Neural cell (in vitro differentiated cells): Measurements from ENCODE around the gene RAP1GDS1. TPM values are rescaled to one million over a fixed set of nuclear protein-coding genes. Genes with fewer than 3 reads are reported as not detected.

ENCODE experiments used
- H2AFZ ChIP-seq: fragments of 200-600, 300-800 bp; sonication (generic), shearing (Covaris generic); 2 replicates; pipeline ENCODE4 v1.6.0; 2014; ENCODE audit warnings: low read depth, mild to moderate bottlenecking, antibody characterized with exemption, low read length, moderate library complexity
- H3F3A ChIP-seq: fragments of 200-600 bp; shearing (Covaris generic); 2 replicates; pipeline ENCODE4 v1.6.1; 2016; ENCODE audit warnings: mild to moderate bottlenecking, moderate library complexity, mixed read lengths, antibody characterized with exemption, low read length; ENCODE audit not compliant: insufficient read depth, poor library complexity, severe bottlenecking
- H3K27ac ChIP-seq: fragments of 200-600, 300-800 bp; sonication (generic), shearing (Covaris generic); 2 replicates; pipeline ENCODE4 v1.5.1; 2014; ENCODE audit warnings: mild to moderate bottlenecking, low read length, moderate library complexity
- H3K27me3 ChIP-seq: fragments of 300-800, 200-600 bp; sonication (generic), shearing (Covaris generic); 2 replicates; pipeline ENCODE4 v1.6.0; 2014; ENCODE audit warnings: mild to moderate bottlenecking, low read depth, low read length, moderate library complexity; ENCODE audit not compliant: insufficient read depth
- H3K36me3 ChIP-seq: fragments of 300-800, 200-600 bp; sonication (generic), shearing (Covaris generic); 2 replicates; pipeline ENCODE4 v1.5.1; 2014; ENCODE audit warnings: mild to moderate bottlenecking, antibody characterized with exemption, low read length, moderate library complexity; ENCODE audit not compliant: insufficient read depth
- H3K4me2 ChIP-seq: fragments of 300-800, 200-600 bp; sonication (generic), shearing (Covaris generic); 2 replicates; pipeline ENCODE4 v1.6.0; 2014; ENCODE audit warnings: mild to moderate bottlenecking, low read length
- H3K4me3 ChIP-seq: fragments of 300-800, 200-600 bp; sonication (generic), shearing (Covaris generic); 2 replicates; pipeline ENCODE4 v1.5.1; 2014; ENCODE audit warnings: mild to moderate bottlenecking, low read length, moderate library complexity
- H3K79me2 ChIP-seq: fragments of 200-600 bp; shearing (Covaris generic); replicated peaks from 2 replicates; pipeline ENCODE4 v1.6.0; 2014; ENCODE audit warnings: mild to moderate bottlenecking, low read length, moderate library complexity; ENCODE audit not compliant: insufficient read depth
- H3K9ac ChIP-seq: fragments of 300-800, 200-600 bp; sonication (generic), shearing (Covaris generic); 2 replicates; pipeline ENCODE4 v1.6.1; 2016; ENCODE audit warnings: mild to moderate bottlenecking, low read length, mixed read lengths
- H3K9me2 ChIP-seq: fragments of 200-600 bp; shearing (Covaris generic); 2 replicates; pipeline ENCODE4 v1.6.1; 2016; ENCODE audit warnings: mild to moderate bottlenecking, low read length, mixed read lengths; ENCODE audit not compliant: insufficient read depth
- H3K9me3 ChIP-seq: fragments of 200-600, 300-800 bp; sonication (generic), shearing (Covaris generic); 2 replicates; pipeline ENCODE4 v1.6.1; 2016; ENCODE audit warnings: mild to moderate bottlenecking, mixed run types, low read length, moderate library complexity, mixed read lengths
- H4K20me1 ChIP-seq: fragments of 200-600 bp; shearing (Covaris generic); 2 replicates; pipeline ENCODE4 v1.6.1; 2016; ENCODE audit warnings: mild to moderate bottlenecking, mixed run types; ENCODE audit not compliant: insufficient read depth
- EP300 ChIP-seq: fragments of 450-650 bp; conservative IDR thresholded peaks from 2 replicates; pipeline ENCODE4 v1.6.1; 2014; ENCODE audit warnings: antibody characterized with exemption, mild to moderate bottlenecking, moderate library complexity; ENCODE audit not compliant: poor library complexity, severe bottlenecking
- EZH2 ChIP-seq: fragments of 200-600, 300-800 bp; shearing (Covaris generic), sonication (generic); IDR thresholded peaks from 2 replicates; pipeline ENCODE4 v1.6.1; 2014; ENCODE audit warnings: antibody characterized with exemption, low read length, borderline replicate concordance, mild to moderate bottlenecking; ENCODE audit not compliant: insufficient read depth, poor library complexity, severe bottlenecking
- MXI1 ChIP-seq: fragments of 450-650 bp; conservative IDR thresholded peaks from 2 replicates; pipeline ENCODE4 v1.6.1; 2014; ENCODE audit warnings: antibody characterized with exemption, mild to moderate bottlenecking; ENCODE audit not compliant: poor library complexity, severe bottlenecking
- POLR2AphosphoS5 ChIP-seq: IDR thresholded peaks from 2 replicates; pipeline ENCODE4 v1.6.1; 2012
- RAD21 ChIP-seq: fragments of 450-650 bp; conservative IDR thresholded peaks from 2 replicates; pipeline ENCODE4 v1.6.1; 2014; ENCODE audit warnings: antibody characterized with exemption, mild to moderate bottlenecking, moderate library complexity
- REST ChIP-seq: IDR thresholded peaks from 2 replicates; pipeline ENCODE4 v1.6.1; 2012; ENCODE audit warnings: borderline replicate concordance
- SMC3 ChIP-seq: fragments of 450-650 bp; conservative IDR thresholded peaks from 2 replicates; pipeline ENCODE4 v1.6.1; 2014; ENCODE audit warnings: antibody characterized with exemption, mild to moderate bottlenecking, moderate library complexity; ENCODE audit not compliant: poor library complexity
- TAF1 ChIP-seq: IDR thresholded peaks from 2 replicates; pipeline ENCODE4 v1.6.1; 2012; ENCODE audit warnings: low read depth
- polyA plus RNA-seq: library from polyadenylated mRNA; depleted of rRNA; stranded (reverse); fragments of >200 nt; gene quantifications from 2 replicates; pipeline ENCODE4 v1.2.3, GENCODE V29; 2014
- TF ChIP-seq, protein P1 (sequence below): fragments of 450-650 bp; IDR thresholded peaks from 2 replicates; pipeline ENCODE4 v1.5.1; 2014; ENCODE audit warnings: antibody characterized with exemption, mild to moderate bottlenecking, moderate library complexity; ENCODE audit not compliant: poor library complexity, severe bottlenecking

RAP1GDS1 gene
- polyA plus RNA-seq, 1 donor from 2014 or later, result 41.1 TPM

- no peak overlapping the region for H3K27ac ChIP-seq
- no peaks in the 10 kb centered on the region for H4K20me1 ChIP-seq
- no peak overlapping the region for H3K4me3 ChIP-seq
- no peaks in the 10 kb centered on the region for H3K79me2 ChIP-seq
- no peak overlapping the region for H3K9ac ChIP-seq
- H3K9me3 ChIP-seq, result no peaks in the 10 kb centered on the region
- H3K4me2 ChIP-seq, result no peak overlapping the region
- H2AFZ ChIP-seq, result no peak overlapping the region
- H3K9me2 ChIP-seq, result no peaks in the 10 kb centered on the region
- TF ChIP-seq REST, result no peak
- no peaks in the 10 kb centered on the region for H3K27me3 ChIP-seq
- no peaks in the 10 kb centered on the region for H3K36me3 ChIP-seq
- H3F3A ChIP-seq, result no peaks in the 10 kb centered on the region
Observed at GRCh38 chr4:98343626-98344025, 82.4 kb downstream of the RAP1GDS1 start.

DNA sequence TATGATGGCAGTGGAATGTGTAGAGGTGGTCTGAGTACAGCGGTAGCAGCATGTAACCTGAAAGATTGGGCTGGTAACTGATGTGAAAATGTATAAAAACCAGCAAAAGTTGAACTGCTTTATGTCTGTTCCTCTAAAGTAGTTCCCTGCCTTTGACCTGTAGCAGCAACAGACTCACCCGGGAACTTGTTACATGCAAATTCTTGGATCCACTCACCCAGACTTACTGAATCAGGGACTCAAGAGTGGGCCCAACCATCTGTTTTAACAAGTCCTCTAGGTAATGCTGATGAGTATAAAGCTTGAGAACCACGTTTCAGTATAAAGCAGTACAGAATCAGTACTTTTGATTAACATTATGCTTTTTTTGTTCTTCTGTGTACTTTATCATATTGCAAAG lies 84.7 kb downstream of the RAP1GDS1 start:
- TF ChIP-seq RAD21 (no peak), REST (no peak), POLR2AphosphoS5 (no peak), TAF1 (no peak), SMC3 (no peak), EP300 (no peak), EZH2 (no peak), MXI1 (no peak)
- TF ChIP-seq, protein P1, sequence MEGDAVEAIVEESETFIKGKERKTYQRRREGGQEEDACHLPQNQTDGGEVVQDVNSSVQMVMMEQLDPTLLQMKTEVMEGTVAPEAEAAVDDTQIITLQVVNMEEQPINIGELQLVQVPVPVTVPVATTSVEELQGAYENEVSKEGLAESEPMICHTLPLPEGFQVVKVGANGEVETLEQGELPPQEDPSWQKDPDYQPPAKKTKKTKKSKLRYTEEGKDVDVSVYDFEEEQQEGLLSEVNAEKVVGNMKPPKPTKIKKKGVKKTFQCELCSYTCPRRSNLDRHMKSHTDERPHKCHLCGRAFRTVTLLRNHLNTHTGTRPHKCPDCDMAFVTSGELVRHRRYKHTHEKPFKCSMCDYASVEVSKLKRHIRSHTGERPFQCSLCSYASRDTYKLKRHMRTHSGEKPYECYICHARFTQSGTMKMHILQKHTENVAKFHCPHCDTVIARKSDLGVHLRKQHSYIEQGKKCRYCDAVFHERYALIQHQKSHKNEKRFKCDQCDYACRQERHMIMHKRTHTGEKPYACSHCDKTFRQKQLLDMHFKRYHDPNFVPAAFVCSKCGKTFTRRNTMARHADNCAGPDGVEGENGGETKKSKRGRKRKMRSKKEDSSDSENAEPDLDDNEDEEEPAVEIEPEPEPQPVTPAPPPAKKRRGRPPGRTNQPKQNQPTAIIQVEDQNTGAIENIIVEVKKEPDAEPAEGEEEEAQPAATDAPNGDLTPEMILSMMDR, result no peak

More for the DNA sequence above, 84.7 kb downstream of the RAP1GDS1 start:
- Histone ChIP-seq H4K20me1 (no peaks in the 10 kb centered on the region), H3K4me2 (no peak overlapping the region), H3K27ac (no peak overlapping the region), H3K9me2 (no peaks in the 10 kb centered on the region), H3K36me3 (no peaks in the 10 kb centered on the region), H3K79me2 (no peaks in the 10 kb centered on the region), H2AFZ (no peak overlapping the region), H3K9me3 (no peaks in the 10 kb centered on the region), H3K27me3 (no peaks in the 10 kb centered on the region), H3K9ac (no peak overlapping the region), H3K4me3 (no peak overlapping the region), H3F3A (no peaks in the 10 kb centered on the region)
